ENCODE data around the gene MLH3. TPM values are rescaled to one million over a fixed set of nuclear protein-coding genes. Genes with fewer than 3 reads are reported as not detected.

The MLH3 gene
- total RNA-seq, 2 experiments from 2014 or later: 17.3 to 18.5 TPM

DNA sequence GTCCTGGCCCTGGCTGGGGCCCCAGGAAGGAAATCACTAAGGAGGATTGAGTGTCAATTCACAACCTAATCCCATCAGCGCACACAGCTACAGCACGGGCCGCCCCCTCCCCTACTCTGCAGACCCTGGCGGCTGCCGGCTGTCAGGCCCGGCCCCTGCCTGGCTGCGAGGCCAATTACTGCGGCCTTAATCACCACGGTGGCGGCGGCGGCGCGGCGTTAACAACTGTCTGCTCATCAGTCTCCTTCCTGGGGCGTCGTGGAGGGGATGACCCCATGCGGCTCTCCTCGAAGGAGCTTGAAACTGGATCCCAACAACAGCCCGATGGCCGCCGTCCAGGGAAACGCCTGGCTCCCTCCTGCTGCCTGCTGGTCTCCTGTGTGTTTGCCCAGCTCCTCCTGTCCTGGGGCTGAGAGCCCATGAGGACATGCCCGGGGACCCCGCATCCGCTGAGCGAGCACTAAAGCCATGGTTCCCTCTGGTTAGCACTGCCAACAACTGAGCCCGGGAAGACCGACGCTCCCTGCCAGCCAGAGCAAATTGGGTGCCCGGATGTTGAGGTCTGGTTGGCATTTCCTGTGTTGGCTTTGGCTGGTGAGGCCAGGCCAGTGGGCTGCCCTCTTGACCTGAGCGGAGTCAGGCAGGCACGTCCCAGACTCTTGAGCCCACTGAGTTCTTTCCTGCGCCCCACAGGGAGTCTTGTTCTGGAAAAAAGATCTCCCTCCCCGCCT lies 70.4 kb downstream of the MLH3 start:
- DNase-seq: no peak
- H3K36me3 Mint-ChIP-seq (ENCODE audit: low read depth): no peaks in the 10 kb centered on the region
- no peak overlapping the region for H3K4me3 Mint-ChIP-seq
- no peaks in the 10 kb centered on the region for H3K9me3 Mint-ChIP-seq
- H3K4me1 Mint-ChIP-seq (ENCODE audit: low read depth): no peaks in the 10 kb centered on the region
- no peaks in the 10 kb centered on the region for H3K27me3 Mint-ChIP-seq (ENCODE audit: low read depth)
- intact Hi-C loops (cut with micrococcal nuclease): no loop called here
- H3K27ac Mint-ChIP-seq: no peak overlapping the region
- CTCF ChIA-PET: interaction anchor here (0.7 to 1.3 kb wide), 5 partner anchors 15 to 322 kb away, joined by 3 to 5 read pairs (median 3); no protein-coding TSS in a partner anchor

DNA sequence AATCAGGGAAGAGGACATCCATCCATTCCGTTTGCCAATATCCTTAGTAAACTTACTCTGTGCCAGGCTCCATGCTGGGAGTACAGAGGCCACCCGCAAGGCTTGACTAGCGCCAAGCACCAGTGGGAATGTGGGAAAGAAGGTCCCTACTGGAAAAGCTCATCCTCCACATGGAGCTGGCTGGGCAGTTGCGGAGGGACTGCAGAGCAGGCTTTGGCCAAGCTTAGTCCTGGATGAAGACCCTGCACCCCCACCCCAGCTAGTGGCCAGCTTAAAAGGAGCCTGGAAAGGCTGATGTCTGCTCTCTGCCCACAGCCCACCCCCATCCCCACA lies 70.9 kb downstream of the MLH3 start:
- CTCF ChIA-PET: interaction anchor here (0.8 to 1.3 kb wide), 3 partner anchors 15 to 322 kb away, joined by 3 to 5 read pairs (median 3); no protein-coding TSS in a partner anchor
- no peaks in the 10 kb centered on the region for H3K4me1 Mint-ChIP-seq (ENCODE audit: low read depth)
- H3K4me3 Mint-ChIP-seq: no peak overlapping the region
- H3K27me3 Mint-ChIP-seq (ENCODE audit: low read depth): no peaks in the 10 kb centered on the region
- H3K27ac Mint-ChIP-seq: no peak overlapping the region
- DNase-seq: no peak
- no peaks in the 10 kb centered on the region for H3K36me3 Mint-ChIP-seq (ENCODE audit: low read depth)
- intact Hi-C loops (cut with micrococcal nuclease): no loop called here
- H3K9me3 Mint-ChIP-seq: no peaks in the 10 kb centered on the region

DNA sequence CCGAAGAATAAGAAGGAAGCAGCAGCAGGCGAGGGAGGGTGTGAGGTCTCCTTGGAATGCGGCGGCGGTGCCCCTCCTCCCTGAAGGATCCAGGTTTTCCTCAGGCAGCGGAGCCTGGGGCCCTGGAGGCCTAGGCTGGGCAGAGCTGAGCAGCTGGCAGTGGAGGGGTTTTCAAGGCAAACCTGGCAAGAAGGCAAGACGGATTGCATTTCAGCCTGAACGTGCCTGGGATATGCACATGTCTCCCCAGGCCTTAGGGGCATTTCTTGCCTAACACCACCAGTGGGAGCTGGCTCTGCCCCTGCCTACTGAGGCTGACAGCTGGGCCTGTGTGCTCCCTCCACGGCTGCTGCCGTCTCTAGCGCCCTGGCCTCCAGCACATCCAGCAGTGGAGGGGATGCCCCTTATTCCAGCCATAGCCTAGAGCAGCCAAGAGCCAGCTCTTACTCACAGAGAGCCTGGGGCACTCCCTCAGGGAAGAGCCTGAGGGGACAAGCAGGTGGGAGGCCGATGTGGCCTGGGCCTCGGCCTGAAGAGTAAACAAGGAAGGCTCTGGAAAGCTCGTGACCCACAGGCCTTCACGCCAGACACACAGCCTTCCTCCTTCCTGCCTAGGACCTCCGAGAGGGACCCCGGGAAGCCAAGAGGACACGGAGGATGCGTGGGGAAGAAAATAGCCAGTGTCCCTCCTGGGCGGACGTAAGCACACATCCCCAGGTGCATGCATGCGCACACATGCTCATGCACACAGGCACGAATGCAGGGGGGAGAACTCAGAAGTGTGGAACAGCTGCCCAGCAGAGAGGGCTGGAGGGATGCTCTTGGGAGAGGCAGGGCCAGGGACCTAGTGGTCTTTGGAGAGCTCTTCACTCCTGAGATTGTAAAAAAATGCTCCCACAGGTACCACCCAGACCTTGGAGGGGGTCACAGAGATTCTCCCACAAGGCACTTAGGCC lies 71.5 kb downstream of the MLH3 start:
- DNase-seq: no peak
- CTCF ChIA-PET: interaction anchor here (0.6 to 0.9 kb wide), 2 partner anchors 323 to 328 kb away, joined by 3 to 5 read pairs; no protein-coding TSS in a partner anchor
- intact Hi-C loops (cut with micrococcal nuclease): no loop called here
- H3K4me1 Mint-ChIP-seq (ENCODE audit: low read depth): no peaks in the 10 kb centered on the region
- no peaks in the 10 kb centered on the region for H3K27me3 Mint-ChIP-seq (ENCODE audit: low read depth)
- H3K27ac Mint-ChIP-seq: no peak overlapping the region
- no peaks in the 10 kb centered on the region for H3K9me3 Mint-ChIP-seq
- H3K4me3 Mint-ChIP-seq: no peak overlapping the region
- H3K36me3 Mint-ChIP-seq (ENCODE audit: low read depth): no peaks in the 10 kb centered on the region

DNA sequence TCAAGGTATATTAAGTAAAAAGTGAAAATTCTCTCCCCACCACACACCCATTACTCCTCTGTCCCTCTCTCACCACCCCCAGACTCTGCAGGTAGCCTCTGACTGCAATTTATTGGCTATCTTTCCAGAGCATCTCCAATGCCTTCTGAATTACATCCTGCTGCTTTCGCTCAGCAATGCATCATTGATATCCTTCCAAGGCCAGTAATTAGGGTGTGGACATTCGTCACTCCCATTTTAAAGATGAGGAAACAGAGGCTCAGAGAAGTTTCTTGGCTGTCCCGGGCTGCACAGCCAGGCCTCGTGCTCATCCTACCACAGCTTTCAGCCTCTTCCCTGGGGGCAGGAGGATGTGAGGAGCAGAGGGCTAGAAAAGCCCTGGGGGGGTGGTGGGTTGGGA lies 72.2 kb downstream of the MLH3 start:
- H3K4me1 Mint-ChIP-seq (ENCODE audit: low read depth): no peaks in the 10 kb centered on the region
- no peaks in the 10 kb centered on the region for H3K36me3 Mint-ChIP-seq (ENCODE audit: low read depth)
- no peaks in the 10 kb centered on the region for H3K9me3 Mint-ChIP-seq
- intact Hi-C loops (cut with micrococcal nuclease): no loop called here
- no peaks in the 10 kb centered on the region for H3K27me3 Mint-ChIP-seq (ENCODE audit: low read depth)
- DNase-seq: no peak
- H3K27ac Mint-ChIP-seq: no peak overlapping the region
- H3K4me3 Mint-ChIP-seq: no peak overlapping the region
- CTCF ChIA-PET: interaction anchor here (0.6 kb wide), 1 partner anchor 328 kb away, joined by 5 read pairs; no protein-coding TSS in a partner anchor

DNA sequence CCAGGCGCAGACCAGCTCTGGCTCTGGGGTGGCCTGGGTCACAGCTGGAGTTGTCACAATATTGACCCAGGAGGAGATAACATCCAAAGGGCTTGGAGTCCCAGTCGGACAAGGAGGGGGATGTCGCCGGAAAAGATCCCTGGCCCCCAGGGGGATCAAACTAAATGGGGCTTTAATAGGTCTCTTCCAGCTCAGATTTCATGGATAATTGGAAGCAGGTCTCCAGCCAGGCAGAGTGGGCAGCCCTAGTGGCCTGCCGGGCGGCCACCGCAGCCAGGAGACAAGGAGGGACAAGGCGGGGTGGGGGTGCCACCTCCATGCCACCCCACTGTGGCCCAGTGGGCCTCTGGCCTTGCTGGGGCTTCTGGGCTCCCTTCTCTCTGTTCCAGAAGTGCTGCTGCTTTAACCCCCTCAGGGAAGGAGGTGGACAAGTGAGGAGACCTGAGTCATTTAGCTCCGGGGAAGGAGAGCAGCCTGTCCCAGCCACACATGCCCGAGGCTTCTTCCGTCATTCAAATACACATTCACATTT lies 72.8 kb downstream of the MLH3 start:
- Mint-ChIP-seq H3K36me3 (ENCODE audit: low read depth) (no peaks in the 10 kb centered on the region), H3K27ac (no peak overlapping the region), H3K27me3 (ENCODE audit: low read depth) (no peaks in the 10 kb centered on the region), H3K4me1 (ENCODE audit: low read depth) (peaks cover 1% of the 10 kb centered on the region), H3K4me3 (no peak overlapping the region), H3K9me3 (no peaks in the 10 kb centered on the region)
- intact Hi-C loops (cut with micrococcal nuclease): no loop called here
- CTCF ChIA-PET: interaction anchor here (0.6 kb wide), 2 partner anchors 21 to 329 kb away, joined by 5 read pairs; no protein-coding TSS in a partner anchor
- no peak for DNase-seq

DNA sequence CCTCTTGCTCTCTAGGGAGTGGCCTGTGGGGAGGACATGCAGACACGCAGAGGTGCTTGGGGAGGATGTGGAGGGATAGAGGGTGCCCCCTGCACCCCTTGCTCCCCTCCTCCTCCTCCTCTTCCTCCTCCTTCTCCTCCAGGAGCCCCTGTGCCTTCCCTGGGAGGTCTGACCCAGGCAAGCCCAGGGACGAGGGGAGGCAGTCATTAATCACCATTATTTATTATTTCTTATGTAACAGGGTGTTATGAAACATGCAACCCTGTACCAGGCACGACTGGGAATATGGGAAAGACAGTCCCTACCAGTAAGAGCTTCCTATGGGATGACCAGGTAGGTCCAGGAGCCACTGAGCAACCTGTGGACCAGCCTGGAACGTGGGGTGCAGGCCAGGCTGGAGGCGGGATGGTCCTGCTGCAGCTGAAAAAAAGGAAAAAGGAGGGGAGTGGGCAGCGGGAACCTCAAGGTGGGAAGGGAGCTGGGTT lies 73.3 kb downstream of the MLH3 start:
- intact Hi-C loops (cut with micrococcal nuclease): no loop called here
- H3K4me3 Mint-ChIP-seq: no peak overlapping the region
- CTCF ChIA-PET: interaction anchor here (0.6 kb wide), 1 partner anchor 20 kb away, joined by 5 read pairs; no protein-coding TSS in a partner anchor
- H3K27ac Mint-ChIP-seq: no peak overlapping the region
- peaks cover 1% of the 10 kb centered on the region for H3K4me1 Mint-ChIP-seq (ENCODE audit: low read depth)
- no peaks in the 10 kb centered on the region for H3K27me3 Mint-ChIP-seq (ENCODE audit: low read depth)
- DNase-seq: no peak
- no peaks in the 10 kb centered on the region for H3K9me3 Mint-ChIP-seq
- H3K36me3 Mint-ChIP-seq (ENCODE audit: low read depth): no peaks in the 10 kb centered on the region

DNA sequence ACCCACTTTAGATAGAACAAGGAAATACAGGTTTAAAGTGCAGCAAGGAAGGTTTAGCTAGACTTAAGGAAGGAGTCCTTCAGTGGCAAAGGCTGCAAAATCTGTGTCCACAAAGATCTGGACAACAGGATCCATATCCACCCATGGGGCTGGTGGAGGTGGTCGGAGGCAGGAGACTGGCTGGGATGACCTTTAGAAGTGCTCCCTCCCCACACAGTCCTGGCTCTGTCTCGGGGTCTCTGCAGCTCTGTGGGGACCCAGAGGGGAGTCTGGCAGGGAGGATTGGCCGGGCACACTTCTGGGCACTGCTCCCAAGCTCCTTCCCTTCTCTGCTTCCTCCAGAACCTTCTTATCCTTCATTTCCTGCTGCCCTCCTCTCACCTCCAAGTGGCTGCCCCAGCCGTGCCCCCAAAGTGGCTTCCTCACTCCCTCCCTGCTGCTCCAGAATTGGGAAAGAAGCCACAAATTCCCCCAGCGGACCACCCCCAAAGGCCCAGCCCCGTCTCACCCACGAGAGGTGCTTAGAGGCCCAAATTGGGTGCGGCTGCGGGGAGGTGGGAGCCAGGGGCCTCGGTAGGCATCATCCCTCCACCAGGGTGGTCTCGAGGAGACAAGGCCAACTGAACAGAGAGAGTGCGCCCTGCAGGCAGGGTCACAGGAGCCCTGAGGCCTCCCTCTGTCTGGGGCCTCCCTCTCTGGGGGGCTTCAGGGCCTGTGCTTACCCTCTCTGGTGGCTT lies 73.9 kb downstream of the MLH3 start:
- no peaks in the 10 kb centered on the region for H3K9me3 Mint-ChIP-seq

DNA sequence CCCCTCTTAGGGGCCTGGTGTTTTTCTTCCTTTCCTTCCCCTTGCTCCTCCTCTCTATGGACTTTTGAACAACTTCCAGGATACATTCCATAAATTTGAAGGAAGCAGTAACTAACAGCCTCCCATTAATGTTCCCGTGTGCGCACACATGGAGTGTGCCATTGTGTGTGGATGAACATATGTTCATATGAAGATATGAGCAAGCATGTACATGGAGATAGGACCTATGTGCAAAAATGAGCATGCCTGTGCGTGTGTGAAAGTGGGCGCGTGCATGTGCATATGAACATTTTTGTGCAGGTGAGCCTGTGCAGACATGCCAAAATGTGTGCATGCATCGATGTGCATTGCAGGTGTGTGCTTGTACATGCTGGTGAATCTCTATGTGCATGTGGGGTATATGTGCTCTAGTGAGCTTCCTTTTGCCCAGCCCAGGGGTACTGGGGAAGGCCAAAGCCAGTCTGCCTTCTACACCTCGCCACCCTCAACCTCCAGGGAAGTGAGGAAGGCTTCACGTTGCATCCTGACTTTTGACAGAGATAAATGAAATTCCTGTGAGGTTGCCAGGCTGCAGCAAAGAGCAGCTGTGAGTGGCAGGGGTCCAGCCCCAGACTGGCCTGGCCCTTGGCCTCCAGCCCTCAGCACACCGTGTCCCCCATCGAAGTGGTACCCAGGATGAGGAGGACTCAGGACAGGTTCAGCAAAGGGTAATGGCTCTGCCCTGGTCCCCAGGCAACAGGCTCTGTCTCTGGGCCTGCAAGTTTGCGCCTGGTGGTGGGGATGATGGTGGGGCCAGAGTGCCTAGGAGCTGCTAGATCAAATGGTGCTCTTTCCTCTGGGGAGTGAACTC lies 74.8 kb downstream of the MLH3 start:
- Mint-ChIP-seq H3K27me3 (ENCODE audit: low read depth) (no peaks in the 10 kb centered on the region), H3K36me3 (ENCODE audit: low read depth) (no peaks in the 10 kb centered on the region), H3K4me3 (no peak overlapping the region), H3K27ac (no peak overlapping the region), H3K9me3 (no peaks in the 10 kb centered on the region), H3K4me1 (ENCODE audit: low read depth) (peaks cover 1% of the 10 kb centered on the region)
- intact Hi-C loops (cut with micrococcal nuclease): no loop called here
- no peak for DNase-seq
- CTCF ChIA-PET: interaction anchor here (1.0 kb wide), 1 partner anchor 71 kb away, joined by 3 read pairs; no protein-coding TSS in a partner anchor

More for the DNA sequence above, 73.9 kb downstream of the MLH3 start:
- intact Hi-C loops (cut with micrococcal nuclease): no loop called here
- Mint-ChIP-seq H3K36me3 (ENCODE audit: low read depth) (no peaks in the 10 kb centered on the region), H3K4me3 (no peak overlapping the region), H3K4me1 (ENCODE audit: low read depth) (peaks cover 1% of the 10 kb centered on the region), H3K27me3 (ENCODE audit: low read depth) (no peaks in the 10 kb centered on the region), H3K27ac (no peak overlapping the region)
- DNase-seq: no peak
- CTCF ChIA-PET: interaction anchor here (1.0 kb wide), 1 partner anchor 71 kb away, joined by 3 read pairs; no protein-coding TSS in a partner anchor

DNA sequence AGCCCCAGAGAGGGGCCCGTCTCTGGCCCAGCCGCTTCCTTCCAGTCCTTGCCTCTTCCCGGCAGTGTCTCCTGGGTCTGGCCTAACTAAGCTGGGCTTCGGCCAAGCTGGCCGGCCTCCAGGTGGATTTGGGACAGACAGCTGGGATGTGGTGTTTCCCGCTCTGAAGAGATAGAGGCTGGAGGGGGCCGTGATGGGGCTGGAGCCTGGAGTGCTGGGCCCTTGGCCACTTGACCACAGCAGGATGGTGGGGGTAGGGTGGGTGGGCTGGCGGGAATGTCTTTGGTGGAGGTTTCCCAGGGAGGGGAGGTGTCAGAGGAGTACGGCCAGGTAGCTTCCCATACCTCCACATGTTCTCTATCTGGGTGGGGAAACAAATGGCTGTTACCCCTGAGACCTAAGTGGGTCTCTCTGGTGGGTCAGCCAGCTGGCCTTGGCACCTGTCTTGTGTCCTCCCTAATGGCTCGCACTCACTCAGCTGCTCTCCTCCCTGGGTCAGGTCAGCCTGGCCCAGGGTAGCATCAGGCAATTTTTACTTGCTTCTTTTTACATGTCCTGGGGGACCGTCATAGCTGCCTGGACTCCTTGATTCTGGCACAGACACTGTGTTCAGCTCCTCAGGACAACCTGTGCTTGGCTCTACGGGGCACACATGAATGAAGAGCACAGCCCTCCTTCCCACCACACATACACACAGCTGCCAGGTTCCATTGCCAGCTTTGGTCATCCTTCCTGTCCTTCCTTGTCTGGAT lies 76.0 kb downstream of the MLH3 start:
- Mint-ChIP-seq H3K36me3 (ENCODE audit: low read depth) (no peaks in the 10 kb centered on the region), H3K27me3 (ENCODE audit: low read depth) (no peaks in the 10 kb centered on the region), H3K4me1 (ENCODE audit: low read depth) (peaks cover 1% of the 10 kb centered on the region), H3K4me3 (no peak overlapping the region), H3K9me3 (no peaks in the 10 kb centered on the region), H3K27ac (no peak overlapping the region)
- intact Hi-C loops (cut with micrococcal nuclease): no loop called here
- no peak for DNase-seq
- CTCF ChIA-PET: interaction anchor here (1.2 kb wide), 1 partner anchor 30 kb away, joined by 4 read pairs; no protein-coding TSS in a partner anchor

DNA sequence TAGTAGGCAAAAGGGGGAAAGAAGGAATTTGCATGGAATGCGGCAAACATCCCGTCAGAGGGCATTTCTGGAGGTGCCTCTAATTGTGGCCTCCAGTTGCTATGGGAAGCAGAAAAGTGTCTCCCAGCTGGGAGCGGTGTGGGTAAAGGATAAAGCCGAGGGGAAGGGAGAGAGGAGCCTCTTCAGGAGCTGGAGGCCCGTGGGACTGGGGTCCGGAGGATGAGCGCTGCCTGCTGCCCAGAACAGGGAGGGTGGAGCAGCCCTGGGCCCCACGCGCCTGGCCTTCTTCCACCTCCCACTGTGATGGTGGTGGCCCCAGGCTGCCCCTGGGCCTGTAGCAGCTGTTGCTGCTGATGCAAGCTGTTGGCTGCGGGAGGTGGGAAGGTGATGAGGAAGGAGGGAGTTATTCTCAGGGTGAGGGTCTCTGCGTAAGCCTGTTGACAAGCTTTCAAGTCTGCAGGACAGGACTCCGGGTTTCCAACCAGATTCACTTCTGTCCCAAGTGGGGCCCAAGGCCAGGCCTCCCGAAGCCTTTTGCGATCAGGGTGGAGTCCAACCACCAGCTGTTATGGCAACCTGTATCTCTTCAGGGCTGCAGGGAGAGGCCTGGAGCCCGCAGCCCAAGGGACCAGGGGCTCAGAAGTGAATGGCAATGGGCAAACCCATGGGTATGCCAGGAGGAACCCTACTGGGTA lies 76.8 kb downstream of the MLH3 start:
- Mint-ChIP-seq H3K36me3 (ENCODE audit: low read depth) (no peaks in the 10 kb centered on the region), H3K4me3 (no peak overlapping the region), H3K9me3 (no peaks in the 10 kb centered on the region), H3K27ac (no peak overlapping the region), H3K4me1 (ENCODE audit: low read depth) (peaks cover 1% of the 10 kb centered on the region), H3K27me3 (ENCODE audit: low read depth) (no peaks in the 10 kb centered on the region)
- intact Hi-C loops (cut with micrococcal nuclease): no loop called here
- CTCF ChIA-PET: interaction anchor here (1.2 kb wide), 1 partner anchor 29 kb away, joined by 4 read pairs; no protein-coding TSS in a partner anchor
- no peak for DNase-seq

All from activated naive CD4-positive, alpha-beta T cell treated with anti-CD3 and anti-CD28 coated beads for 36 hours (primary cell).